HG03139 (cell line): ENCODE measurements around the gene NPM3.
"Not testable (repeated sequence)": the region's sequence is repeated elsewhere in the genome, so short reads cannot be mapped to it uniquely, and the experiment has no call there.

Experiments
- ATAC-seq: cut with Tn5 transposase; IDR thresholded peaks from one replicate; pipeline ENCODE4 v1.9.1; 2021; ENCODE audit not compliant: unreplicated experiment

Gene NPM3

DNA sequence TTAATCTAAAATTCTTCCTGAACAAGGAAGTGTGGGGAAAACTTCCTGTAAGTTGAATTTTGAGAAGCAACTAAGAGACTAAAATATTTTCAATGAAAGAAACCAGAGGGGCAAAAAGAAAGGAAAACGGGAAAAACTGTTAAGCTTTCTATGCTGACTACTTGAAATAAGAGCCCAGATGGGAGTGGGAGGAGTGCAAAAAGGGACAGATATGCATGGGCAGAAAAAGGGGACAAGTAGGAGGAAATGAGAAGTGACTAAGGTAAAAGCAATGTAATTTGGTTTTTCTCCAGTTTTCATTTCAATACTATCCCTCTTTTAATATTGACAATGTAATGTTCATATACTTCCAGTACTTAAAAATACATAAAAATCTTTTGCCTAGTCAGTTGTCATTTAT, 23.9 kb upstream of the NPM3 start:
- ATAC-seq: no peak

DNA sequence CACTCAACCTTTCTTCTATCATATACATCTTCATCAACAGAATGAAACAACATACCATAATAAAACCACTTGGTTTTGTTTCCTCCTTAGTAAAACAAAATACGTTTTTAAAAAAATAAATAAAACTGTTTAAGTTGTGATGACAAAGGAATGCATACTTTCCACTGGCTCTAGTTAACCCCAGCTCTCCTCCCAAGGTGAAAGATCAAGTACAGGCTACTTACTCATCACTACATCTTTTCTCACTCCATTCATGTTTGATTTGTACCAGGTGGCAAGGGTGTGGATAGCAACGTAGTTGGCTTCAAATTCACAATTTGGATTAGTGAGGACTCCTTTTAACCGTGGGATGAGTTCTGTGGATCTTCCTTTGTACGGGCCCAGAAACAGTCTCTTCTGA, 20.3 kb upstream of the NPM3 start:
- ATAC-seq: no peak

DNA sequence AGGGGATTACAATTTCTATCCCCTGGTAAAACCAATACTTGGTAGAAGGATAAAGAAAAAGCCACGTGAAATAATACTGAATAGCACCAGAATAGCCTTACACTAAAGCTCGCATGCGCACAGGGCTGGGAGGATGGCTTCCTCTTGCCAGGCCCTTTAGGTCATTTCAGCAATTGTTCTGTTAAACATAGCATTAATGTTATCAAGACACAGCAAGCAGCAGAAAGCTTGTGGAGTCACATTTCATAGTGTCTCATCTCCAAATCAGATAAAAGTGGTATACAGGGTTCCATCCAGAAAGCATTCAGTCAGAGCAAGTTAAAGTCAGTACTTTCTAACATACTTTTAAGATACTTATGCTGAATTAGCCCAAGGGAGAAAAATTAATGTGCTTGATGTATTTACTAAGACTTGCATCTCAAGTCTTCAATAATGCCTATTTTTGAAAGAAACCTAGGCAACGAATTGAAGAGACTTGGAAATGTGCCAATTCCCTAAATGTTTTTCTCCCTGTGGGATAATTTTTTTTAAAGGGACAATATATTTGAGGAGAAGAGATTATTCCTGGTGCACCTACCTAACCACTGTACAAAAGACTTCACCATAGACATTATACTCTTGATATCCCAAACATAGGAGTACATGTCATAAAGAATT, 14.3 kb upstream of the NPM3 start:
- no peak for ATAC-seq

DNA sequence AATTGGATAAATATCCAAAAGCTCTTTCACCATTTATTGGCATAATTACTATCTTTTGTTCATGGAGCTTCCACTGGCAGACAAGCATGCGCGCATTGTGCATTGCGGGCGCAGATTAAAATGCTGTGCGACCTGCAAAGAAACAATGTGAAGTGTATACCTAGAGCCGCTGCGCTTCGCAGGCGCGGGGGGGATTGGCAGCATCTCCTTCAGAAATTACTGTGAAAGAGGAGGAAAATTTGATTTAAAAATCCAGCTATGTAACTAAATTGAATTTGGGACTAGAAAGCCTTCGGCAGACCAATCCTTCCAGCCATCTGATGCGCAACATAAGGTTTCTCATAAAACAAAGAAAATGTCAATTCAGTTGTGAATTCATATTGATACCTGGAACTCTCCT, 10.3 kb upstream of the NPM3 start:
- ATAC-seq: no peak

DNA sequence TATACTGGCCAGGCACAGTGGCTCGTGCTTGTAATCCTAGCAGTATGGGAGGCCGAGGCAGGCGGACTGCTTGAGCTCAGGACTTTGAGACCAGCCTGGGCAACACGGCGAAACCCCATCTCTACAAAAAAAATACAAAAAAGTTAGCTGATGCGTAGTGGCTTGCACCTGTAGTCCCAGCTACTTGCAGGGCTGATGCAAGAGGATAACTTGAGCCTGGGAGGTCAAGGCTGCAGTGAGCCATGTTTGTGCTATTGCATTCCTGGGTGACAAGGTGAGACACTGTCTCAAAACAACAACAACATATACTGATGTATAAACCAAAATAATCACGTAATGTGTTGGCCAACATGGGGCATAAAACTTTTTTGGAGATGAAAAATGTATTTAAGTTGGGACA, 6.4 kb upstream of the NPM3 start:
- ATAC-seq: no peak

DNA sequence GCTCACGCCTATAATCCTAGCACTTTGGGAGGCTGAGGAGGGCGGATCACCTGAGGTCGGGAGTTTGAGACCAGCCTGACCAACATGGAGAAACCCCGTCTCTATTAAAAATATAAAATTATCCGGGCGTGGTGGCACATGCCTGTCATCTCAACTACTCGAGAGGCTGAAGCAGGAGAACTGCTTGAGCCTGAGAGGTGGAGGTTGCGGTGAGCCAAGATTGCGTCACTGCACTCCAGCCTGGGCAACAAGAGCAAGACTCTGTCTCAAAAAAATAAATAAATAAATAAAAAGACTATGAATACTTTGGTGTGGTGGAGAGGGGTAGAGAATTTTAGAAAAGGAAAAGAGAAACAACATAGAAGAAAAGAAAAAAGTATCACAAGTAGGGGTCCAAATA, 6.0 kb upstream of the NPM3 start:
- ATAC-seq: not testable (repeated sequence)

DNA sequence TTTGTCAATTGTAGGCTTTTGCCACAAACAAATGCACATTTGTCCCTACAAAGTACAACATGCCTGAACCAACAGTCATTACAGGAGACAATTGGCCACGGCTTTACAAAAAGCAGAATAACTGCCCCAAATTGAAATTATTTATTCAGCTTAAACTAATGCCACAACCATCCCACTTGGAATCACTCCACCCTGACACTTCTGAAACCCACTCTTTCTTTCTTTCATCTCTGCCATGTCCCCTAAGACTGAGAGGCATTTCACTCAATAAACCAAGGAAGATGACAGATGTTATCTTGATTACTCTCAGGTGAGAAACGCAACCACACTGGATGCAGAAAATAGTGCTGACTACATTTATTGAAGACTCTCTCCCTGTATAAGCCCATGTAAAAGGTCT, 2.6 kb upstream of the NPM3 start:
- ATAC-seq: no peak

DNA sequence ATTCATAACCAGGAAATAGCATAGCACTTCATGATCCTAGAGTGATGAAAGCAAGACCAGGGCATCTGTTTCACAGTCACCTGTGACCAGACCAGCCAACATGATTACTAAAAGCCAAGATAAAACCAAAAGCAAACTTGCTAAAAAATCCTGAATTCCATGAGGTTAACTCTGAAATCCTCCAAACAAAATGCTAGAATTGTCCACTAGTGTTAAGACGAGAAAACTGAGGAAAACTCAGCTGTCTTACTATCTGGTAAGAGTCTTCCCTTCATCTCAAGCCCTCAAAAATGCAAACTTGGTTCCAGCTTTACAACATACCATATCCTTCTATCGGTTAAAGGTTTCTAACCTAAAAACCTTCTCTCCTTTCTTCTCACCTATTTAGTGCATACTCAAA, 1.3 kb upstream of the NPM3 start:
- ATAC-seq: no peak

DNA sequence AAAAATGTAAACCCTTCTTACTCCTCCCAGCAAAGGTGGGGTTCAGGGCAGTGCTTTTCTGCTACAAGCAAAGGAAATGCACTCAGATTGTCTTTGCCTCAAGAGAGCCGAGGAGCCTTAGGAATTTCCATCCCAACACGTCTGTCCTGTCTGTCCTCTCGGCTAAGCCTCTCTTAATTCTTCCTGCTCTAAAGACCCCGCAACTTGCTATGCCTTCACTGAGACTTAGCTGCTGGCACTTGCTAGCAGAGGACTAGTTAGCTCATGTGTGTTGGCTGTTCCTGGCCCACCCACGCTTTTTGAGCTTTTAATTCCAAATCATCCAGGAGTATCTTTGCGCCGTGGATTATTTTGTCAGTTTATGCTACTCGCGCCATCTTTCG, 481 bp upstream of the NPM3 start:
- ATAC-seq: no peak

DNA sequence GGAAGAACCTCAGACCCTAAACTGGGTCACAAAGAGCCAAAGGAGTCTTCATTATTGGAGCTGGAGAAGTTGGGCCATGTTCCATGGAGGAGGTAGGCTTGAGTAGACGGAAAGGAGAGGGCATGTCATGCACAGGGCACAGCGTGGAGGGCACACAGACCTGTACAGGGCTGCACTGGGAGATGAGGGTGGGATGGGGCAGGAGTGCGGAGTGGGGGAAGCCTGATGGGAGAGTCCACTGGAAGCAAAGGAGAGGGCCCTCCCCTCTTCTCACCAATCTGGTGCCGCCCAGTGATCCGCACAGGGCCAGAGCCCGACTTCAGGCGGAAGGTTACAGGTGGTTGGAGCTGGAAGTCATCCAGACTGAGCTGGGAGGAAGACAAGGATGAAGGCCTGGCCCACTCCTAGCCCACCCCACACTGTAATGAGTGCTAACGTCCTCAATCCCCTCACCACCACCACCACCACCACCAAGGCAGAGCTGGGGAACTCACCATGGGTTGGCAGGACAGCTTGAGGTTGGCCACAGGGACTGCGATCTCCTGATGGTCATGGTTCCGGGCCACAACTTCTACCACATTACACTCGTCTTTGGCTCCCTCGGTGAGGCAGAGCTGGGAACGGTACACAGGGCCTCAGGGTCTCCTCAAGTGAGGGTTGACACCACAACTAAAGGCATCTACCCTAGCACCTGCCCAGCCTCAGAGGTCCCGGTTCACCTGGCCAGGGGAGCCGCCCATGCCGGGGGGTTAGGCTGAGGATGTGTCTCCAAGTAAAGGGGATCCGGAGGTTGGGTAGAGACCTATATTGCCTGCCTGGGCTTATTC, 1.0 kb downstream of the NPM3 start:
- no peak for ATAC-seq

DNA sequence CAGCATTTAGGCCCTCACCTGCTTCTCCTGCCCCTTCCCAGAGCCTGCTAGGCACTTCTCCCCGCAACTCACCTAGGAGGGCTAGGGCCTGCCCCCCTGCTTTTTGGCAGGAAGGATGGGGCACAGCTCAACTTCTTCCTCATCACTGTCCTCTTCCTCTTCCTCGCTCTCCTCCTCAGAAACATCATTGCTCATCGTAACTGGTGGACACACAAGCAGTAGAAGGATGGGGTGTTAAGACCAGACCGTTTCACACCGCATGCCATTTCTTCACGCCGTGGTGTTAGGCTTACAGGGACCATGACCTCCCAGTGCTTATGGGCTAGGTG, 1.6 kb downstream of the NPM3 start:
- ATAC-seq: no peak

DNA sequence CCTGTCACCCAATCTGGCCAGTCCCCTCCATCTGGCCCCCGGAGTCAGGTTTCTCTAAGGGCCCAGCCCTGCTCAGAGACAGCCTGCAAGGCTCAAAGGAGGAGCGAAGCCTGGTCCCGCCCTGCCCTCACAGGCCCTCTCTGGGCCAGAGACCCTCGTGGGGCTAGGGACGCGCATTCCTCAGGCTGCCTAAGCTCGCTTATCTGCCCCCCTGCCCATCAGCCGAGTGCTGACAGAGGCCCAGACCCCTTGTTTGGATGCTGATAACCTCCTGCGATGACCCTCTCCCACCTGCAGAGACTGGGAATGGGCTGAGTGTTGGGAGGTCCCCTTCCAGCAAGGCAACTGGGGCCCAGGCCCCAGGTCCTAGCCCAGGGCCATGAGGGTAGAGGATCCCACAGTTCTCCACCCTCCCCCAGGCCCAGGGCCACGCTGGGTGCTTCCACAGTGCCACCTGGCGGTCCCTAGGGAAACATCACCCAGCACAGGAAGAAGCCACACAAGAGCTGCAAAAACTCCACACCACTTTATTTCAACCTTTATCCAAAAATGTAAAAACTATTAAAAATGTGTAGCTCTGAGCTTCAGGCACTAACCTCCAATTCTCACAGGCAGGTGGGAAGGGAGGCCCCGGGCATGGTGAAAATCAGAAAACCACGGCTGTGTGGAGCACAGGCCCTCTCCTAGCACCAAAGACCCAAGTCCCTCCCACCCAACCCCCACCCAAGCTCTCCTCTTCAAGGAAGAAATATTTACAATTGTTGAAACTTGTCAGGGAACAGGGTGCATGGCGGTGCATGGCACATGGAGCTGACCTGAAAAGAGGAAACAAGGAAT, 2.2 kb downstream of the NPM3 start:
- ATAC-seq: no peak

DNA sequence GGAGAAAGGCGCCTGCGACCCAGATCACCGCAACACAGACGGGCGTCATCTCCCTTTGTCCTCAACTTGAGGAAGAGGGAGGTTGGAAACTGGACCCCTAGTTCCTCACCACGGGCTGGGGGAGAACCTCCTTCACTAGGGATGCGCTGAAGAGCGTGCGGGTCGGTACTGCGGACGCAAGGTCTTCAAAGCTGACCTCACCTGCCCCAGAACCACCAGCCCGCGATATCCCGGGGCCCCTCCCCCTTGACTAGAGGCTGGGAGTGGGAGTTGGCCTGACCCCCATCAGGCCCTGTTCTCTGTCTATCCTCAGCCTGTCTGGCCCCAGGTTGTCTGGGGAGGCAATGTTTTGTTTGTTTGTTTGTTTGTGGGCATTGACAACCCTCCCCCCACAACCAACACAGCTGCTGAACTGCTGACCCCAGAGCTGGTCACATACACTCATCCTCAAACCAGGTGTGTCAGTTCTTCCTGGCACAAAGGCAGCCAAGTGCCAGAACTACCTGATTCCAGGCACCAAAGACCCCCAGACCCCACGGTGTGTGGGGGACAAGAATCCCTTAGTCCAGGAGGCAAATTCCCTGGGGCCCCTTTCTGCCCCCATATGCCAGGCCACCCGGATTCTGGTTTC, 2.9 kb downstream of the NPM3 start:
- no peak for ATAC-seq

DNA sequence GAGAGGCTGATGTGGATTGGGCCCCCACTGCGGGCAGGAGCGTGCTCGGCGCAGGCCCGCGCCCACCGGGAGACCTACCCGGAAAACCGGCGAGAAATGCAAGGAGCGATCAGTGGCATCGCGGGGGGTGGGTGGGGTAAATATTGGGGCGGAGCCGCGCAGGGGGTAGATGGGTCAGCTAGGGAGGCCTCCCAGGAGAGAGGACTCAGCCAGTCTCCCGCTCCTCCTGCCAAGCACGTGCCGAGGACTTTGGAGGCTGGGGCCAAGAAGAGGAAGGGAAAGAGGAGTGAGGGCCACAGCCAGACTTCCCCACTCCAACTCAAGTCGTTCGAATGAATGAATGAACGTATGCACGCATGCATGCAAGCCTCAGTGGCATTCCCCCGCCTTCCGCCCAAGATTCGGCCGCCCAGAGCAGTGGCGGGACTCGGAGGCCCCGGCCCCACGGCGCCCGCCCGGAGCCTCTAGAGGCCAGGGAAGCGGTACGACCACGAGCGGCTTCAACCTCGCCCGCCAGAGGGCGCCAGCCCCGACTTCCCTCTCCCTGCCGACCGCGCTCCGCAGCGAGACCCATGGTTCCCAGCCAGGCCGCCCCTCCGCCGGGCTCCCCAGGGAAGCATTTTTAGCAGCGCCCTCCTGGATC, 3.6 kb downstream of the NPM3 start:
- ATAC-seq: no peak

DNA sequence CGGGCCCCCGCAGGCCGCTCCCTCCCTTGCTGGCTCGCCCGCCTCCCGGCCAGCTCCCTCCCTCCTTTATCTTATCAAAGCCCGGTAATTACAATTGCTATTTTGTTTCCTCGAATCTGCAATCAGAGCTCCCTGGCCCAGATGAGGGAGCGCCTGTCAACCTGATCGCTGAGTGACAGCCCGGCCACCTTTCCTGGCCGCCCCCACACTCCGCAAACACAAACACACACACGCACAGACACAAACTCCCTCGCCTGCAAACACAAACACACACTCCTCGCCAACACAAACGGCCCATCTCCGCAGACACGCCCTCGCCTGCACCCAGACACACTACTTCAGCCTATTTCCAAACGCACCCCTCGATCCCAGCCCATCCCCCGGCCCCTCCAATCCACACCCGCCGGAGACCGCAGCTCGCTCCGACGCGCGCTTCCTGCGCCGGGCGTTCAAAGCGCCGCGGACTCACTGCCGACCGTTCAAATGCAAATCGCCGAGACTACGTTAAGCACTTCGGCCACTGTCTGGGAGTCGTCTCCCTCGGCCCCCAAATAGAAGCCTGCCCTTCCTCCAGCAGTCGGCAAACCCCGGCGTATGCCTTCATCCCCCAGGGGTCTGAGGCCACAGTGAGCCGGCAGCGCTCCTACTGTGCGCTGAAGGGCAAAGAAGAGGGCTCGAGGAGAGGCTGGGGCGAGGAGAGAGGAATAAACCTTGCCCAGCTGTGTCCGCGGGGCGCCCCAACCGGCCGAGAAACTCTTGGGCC, 4.3 kb downstream of the NPM3 start:
- no peak for ATAC-seq

DNA sequence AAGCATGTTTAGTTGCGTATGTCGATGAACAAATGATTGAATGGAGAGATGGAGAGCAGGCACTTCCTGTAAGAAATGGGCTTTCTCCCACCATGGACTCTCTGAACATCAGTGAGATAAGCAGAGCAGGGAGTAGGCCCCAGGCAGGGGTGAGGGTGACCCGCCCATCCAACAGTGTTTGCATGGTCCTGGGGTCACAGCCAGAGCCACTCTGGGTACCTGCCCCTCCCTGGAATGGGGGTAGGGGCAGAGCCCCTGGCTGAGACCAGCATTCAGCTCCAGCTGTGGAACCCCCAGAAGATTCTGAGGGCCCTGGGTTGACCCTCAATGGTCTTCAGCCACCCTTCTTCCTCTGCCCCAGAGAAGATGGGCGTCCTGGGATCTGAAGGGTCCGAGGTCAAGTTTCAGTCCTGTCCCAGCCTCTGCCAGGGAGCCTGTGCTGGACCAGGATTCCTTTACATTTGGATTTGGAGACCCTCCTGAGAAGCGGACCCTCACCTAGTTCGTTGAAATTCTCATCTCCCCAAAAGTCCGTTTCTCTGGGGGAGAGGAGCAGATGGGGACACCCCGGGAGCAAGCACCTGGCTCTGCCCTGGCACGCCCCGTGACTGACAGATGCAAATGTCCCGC, 5.0 kb downstream of the NPM3 start:
- no peak for ATAC-seq

DNA sequence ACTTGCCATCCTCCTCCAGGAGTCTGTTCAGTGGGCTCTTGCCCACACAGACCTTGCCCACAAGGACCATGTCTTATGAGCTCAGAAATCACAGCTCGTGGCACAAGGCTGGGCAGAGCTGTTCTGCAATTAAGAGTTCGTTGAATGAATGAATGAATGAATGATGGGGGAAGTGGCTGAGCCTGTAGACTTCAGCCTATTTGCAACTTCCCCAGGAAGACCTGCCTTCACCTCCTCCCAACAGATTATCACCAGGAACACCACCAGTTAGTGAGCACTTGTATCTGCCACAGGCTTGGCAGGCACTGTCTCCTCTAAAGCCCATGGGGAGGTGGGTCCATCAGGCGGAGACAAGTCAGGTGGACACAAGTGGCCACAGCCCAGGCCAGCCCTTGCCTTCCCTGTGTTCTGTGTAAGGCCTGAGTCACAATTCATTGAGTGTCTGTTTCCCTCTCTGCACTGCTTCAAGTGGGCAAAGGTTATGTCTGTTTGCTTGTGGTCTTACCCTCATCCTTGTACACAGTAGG, 5.6 kb downstream of the NPM3 start:
- no peak for ATAC-seq

DNA sequence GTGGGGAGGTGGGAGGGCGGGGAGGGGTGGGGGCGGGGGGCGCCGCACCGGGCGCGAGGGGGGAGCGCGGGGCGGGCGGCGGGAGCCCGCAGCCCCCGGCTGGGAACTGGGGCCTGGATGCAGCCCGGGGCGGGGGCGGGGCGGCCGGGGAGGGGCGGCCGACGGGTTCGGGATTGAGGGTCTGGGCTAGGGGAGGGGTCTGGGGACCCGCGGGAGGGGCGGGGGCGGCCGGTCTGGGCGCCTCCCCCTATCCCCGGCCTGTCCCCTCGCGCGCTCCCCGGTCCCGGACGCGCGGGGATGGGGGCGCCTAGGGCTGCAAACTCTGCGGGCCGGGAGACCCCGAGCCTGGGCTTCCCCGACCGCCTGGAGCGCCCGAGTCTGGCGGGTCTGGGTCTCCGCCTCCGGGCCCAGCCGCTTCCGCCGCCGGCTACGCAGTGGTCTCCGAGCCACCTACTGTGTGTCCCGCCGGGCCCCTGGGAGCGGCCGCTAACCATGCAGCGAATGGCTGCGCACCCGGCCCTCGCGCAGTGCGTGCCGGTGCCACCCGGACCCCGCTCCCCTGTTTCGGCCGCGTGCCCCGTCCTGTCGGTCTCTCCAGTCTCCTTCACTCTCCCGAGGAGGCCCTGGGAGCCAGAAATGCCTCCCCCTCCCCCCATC, 7.0 kb downstream of the NPM3 start:
- no peak for ATAC-seq
